Embryonic facial prominence (tissue), 1 donor: ENCODE data around the gene RAB20.
"Not testable (repeated sequence)": the region's sequence is repeated elsewhere in the genome, so short reads cannot be mapped to it uniquely, and the experiment has no call there.

ENCODE experiments used
- DNase-seq: peaks from one replicate; pipeline ENCODE4 v3.0.0-alpha.2; 2016; ENCODE audit errors: extremely low spot score

Gene RAB20

DNA sequence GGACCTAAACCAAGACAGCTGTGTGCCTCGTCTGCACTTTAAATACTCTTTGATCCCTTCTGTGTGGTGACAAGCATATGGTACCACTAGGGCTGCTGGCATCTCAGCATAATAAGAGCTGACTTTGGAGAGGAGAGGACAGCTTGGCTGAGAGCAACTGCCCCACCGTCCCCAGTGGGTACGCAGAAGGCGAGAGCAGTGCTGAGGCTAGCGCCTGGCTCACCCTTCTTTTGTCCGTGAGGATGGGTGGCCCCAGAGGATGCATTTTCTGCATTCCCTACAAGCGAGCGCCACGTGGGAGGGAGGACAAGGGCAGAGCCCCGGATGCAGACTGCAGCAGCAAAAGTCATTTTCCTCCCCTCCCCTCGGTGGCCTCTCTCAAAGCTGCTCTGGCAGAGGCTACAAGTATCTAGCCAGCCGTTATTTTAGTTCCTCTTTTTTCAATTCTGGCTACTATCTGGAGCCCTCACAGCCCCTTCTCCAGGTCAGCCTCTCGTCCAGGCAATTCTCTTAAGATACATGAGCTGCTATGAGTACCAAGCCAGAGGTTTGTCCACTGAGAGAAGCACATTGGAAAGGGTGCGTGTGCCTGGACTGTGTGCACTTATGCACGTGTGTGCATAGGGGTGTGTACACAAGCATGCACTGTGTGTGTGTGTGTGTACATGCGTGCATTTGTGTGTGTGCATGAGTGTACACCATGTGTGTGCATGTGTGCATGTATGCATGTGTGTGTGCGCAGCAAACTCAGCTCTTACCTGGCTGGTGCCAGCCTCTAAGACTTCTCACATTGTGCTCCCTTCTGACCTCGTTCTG, 51.3 kb downstream of the RAB20 start:
- no peak for DNase-seq

GRCh38 chr13:110509478-110509926, 52.0 kb downstream of the RAB20 start:
- no peak for DNase-seq

GRCh38 chr13:110507678-110508381, 53.7 kb downstream of the RAB20 start:
- no peak for DNase-seq

GRCh38 chr13:110506859-110507566, 54.5 kb downstream of the RAB20 start:
- DNase-seq: no peak

DNA sequence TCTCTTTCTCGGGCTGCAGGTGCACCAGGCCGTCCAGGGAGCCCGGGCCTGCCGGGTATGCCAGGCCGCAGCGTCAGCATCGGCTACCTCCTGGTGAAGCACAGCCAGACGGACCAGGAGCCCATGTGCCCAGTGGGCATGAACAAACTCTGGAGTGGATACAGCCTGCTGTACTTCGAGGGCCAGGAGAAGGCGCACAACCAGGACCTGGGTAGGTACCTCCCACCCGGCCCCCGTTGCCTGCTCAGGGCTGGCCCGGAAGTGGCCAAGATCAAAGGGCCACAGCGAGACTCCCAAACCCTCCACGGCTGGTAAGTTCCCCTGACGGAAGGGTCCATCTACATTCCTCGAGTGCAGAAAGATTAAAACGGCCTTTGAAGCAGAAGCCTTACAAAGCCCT, 55.1 kb downstream of the RAB20 start:
- DNase-seq: no peak

- no peak for DNase-seq
These were observed 55.9 kb downstream of the RAB20 start for GRCh38 chr13:110505594-110505993.

DNA sequence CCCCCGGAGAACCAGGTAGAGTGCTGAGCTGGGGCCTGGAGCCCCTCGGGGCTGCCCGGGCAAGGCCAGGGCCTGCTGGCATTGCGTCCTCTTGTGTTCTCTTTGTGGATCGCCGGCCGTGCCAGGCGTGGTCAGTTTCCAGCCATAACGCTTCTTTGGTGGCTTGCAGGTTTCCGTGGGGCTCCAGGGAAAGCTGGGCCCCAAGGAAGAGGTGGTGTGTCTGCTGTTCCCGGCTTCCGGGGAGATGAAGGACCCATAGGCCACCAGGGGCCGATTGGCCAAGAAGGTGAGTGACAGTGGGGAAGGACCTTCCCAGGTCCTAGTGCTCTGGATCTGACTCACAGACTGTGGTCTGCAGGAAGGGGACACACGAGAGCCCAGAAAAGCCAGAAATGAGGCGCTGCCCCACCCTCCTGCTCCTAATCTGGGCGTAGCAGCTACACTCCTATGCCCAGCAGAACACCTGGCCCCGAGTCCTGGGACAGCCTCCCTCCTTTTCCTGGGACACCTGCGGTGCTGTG, 57.5 kb downstream of the RAB20 start:
- no peak for DNase-seq

DNA sequence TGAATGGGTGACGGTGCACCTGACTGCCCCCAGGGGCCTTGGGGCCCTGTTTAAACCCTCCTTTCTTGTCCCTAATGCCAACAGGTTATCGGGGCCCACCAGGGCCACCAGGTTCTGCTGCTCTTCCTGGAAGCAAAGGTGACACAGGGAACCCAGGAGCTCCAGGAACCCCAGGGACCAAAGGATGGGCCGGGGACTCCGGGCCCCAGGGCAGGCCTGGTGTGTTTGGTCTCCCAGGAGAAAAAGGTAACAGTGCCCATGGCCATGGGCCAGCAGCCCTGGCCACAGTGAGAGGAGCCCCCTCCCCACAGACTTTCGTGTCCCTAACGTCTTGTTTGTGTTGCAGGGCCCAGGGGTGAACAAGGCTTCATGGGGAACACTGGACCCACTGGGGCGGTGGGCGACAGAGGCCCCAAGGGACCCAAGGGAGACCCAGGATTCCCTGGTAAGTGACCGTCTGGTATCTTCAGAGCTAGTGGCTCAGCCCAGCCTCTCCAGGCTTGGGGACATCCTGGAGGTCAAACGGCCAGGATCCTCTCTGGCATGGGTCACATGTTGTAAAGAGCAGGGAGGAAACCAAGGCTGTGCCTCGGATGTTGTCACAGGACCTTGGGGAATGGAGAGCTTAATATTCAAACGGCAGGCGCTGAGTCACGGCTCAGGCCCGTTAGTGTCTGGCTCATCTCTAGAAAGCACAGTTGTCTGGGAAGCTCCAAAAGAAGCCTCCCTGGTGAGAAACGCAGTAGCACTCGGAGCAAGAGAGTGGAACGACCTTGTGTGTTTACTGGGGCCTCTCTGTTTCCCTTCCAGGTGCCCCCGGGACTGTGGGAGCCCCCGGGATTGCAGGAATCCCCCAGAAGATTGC, 58.3 kb downstream of the RAB20 start:
- DNase-seq: no peak

DNA sequence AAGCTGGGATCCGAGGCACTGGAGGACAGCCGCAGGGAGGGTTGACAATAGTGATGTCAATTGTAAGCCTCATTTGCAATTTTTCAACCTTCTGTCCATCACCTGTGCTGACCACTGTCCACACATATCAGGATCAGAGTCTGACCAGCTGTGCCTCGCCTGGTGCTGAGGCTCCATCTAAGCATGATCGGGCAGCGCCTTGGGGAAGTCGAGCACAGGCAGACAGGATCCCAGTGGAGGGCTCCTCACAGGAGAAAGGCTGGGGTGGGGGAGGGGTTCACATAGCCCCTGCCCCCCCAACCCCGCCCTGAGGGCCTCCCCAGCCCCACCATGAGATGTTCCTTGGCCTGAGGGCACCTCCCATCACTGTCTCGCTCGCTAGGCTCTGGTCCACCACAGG, 60.3 kb downstream of the RAB20 start:
- no peak for DNase-seq

DNA sequence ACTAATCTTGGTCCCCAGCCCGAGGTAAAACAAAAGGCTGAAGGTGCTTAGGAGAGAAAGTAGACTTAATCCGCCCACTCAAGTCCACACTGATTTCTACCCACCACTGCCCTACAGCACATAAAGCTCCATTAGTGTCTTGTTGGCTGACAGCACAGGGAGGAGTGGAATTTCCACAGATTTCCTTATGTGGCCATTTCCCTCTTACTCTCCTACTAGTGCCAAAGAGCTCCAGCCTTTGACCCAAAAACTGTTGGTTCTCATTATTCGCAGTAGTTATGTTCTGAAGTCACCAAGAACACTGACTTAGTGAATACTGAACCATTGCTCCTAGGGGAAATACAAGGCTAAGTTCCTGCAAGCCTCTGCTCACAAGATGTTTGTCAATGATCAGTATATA, 61.2 kb downstream of the RAB20 start:
- no peak for DNase-seq

- no peak for DNase-seq
These were observed 61.8 kb downstream of the RAB20 start for GRCh38 chr13:110499621-110500281.

DNA sequence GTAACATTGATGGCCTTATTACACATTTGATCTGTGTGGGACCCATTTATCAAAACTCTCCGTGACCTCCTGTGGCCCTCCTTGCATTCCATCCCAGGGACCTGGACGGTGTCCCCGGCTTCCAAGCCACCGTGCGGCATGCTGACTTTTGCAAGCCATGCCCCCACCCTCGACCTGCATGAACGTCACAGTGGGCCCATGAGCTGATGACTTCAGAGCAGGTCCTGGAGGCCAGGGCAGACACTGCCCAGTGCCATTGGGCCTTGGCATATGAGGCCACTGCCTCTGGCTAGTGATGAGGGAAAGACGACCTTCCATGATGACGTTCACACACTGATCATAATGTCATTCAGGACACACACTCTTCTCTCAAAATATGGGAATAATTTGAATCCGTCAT, 62.8 kb downstream of the RAB20 start:
- no peak for DNase-seq

DNA sequence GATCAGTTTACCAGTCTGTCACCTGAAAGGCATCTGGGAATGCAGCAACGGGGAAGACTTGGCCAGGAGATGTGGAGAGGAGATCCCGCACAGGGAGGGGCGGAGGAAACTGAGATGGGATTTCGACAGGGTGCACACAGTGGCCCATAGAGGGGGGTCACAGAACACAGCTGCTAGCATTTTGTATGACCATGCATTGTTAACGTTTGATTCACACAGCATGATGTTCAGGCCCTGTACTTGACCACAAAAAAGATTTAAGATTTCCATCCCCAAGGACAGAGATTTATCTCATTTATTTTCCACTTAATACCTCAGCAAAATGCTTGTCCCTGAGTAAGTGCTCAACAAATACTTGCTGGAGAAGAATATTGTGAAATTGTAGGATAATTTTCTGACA, 63.2 kb downstream of the RAB20 start:
- no peak for DNase-seq

DNA sequence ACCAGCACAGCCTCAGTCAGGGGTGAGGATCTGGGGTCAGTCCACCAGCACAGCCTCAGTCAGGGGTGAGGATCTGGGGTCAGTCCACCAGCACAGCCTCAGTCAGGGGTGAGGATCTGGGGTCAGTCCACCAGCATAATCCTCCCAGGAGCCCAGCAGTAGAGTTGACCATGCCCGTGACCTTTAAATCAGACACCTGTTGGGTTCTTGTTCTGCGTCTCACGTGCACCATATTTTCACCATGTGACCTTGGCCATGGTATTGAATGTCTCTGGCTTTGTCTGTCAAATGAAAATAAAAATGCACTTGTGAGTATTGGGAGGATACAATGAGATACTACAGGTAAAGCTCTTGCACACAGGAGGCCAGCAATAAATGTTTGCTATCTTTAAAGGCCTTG, 63.6 kb downstream of the RAB20 start:
- DNase-seq: not testable (repeated sequence)

- no peak for DNase-seq
These were observed 64.5 kb downstream of the RAB20 start for GRCh38 chr13:110497003-110497402.

DNA sequence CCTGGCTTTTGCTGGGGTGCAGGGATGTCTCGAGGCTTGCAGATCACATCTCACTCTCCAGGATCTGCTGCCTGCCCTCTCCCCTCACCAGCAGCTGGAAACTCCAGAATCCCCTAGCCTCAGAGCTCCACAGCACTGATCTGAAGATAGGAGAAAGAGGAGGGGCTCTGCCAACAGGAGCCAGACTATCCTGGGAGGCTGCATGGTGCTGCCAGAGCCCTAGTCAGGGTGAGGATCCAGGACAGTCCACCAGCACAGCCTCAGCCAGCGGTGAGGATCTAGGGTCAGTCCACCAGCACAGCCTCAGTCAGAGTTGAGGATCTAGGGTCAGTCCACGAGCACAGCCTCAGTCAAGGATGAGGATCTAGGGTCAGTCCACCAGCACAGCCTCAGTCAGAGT, 65.2 kb downstream of the RAB20 start:
- DNase-seq: no peak

GRCh38 chr13:110495881-110496280, 65.6 kb downstream of the RAB20 start:
- no peak for DNase-seq

DNA sequence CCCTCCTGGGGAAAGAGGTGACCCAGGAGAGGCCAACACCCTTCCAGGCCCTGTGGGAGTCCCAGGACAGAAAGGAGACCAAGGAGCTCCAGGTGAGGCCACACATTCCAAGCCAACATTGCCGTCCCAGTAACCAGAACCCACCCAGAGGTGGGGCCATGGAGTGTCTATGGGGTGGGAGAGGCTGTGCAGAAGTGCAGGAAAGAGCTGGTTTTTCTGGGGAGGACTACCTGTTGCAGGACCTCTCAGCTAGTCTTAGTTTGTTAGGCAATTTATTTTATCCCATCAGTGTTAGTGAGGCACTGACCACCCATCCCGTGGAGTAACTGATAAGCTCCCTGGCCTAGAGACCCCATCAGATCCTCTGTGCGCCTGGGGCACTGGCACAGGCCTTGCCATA, 66.1 kb downstream of the RAB20 start:
- DNase-seq: no peak

- DNase-seq: no peak
These were observed 67.9 kb downstream of the RAB20 start for GRCh38 chr13:110493613-110494012.

DNA sequence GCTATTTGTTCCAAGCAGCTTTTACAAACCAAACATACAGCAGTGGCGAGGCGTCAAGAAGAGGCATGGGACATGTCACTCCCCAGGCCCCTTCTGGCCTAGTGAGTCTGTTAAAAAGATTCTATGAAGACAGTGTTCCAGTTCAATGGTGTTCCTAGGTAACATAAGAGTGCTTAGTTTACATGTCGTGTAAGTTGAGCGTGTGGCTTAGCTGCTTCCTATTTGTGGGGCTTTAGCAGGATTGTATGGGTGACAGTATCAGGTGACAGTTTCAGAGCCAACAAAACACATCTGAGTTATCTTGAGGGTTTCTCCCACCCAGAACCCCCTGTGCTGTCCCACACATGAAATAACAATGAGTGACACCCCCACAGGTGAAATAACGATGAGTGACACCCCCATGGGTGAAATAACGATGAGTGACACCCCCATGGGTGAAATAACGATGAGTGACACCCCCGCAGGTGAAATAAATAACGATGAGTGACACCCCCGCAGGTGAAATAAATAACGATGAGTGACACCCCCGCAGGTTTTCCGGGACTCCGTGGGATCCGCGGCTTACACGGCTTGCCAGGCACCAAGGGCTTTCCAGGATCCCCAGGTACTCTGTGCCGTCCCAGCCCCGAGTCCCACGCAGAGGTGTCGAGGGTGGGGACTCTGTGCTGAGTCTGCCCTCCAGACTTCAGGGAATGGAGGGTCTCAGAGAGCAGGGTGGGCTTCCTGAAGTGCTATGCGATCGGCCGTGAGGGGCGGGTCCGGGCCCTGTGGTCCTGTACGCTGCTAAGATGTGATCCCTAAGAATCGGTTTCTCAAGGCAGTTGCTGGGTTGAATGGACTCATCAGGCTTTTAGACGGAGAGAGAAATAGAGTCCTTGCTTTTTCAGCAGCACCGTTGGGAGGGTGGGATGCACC, 68.6 kb downstream of the RAB20 start:
- DNase-seq: no peak
